ENCODE data around the gene MYB.

MYB gene

GRCh38 chr6:135212020-135212806, 31.1 kb downstream of the MYB start (continued):
- TF ChIP-seq ZSCAN18 (tag by site-specific recombination; IDR thresholded peaks at IDR 0.05): no peak
- TF ChIP-seq ZNF560 (tag by site-specific recombination; IDR thresholded peaks at IDR 0.05; ENCODE audit: borderline replicate concordance): no peak
- 0 out of 2 replicates have a peak, but pooled peaks have one; percentile 23 for TF ChIP-seq WT1 (tag by site-specific recombination; IDR thresholded peaks at IDR 0.05)
- peak; percentile 25; the same call in 1 of the 2 replicates for TF ChIP-seq SCRT2 (tag by site-specific recombination; IDR thresholded peaks at IDR 0.05)
- TF ChIP-seq OSR2 (tag by site-specific recombination; IDR thresholded peaks at IDR 0.05): 0 out of 2 replicates have a peak, but pooled peaks have one; percentile 30

DNA sequence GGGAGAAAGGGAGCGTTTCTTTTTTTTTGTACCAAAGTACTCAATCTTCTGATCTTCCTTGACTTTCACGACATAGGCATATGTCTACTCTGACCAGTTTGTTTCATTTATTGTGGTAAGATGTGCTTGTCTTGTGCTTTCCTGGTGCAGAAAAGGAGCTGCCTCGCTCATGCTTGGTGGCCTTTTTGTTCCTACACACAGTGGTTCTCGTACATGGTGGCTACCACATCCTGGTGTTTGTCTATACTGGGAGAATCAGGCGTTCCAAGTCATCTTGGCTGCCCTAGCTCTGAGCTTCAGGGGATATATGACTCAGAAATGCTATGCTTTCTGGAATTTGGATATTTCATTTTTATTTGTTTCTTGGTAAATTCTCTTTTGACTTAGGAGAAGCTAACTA, 31.8 kb downstream of the MYB start:
- no peak overlapping the region for H3K4me3 ChIP-seq (ENCODE audit: low read depth, low read length)
- peaks cover 11% of the 10 kb centered on the region; the same call in 1 of the 2 replicates for H3K4me1 ChIP-seq (ENCODE audit: control insufficient read depth, insufficient read depth, low read length)
- no peaks in the 10 kb centered on the region; a peak in 1 of 3 replicates for H3K36me3 ChIP-seq (ENCODE audit: control insufficient read depth in 2 of 2, insufficient read depth in 1 of 2, low read length in 2 of 2)
- H3K27ac ChIP-seq (ENCODE audit: extremely low read depth, low read depth, low read length): no peak overlapping the region
- CTCF ChIA-PET: interaction anchor here (0.5 to 1.2 kb wide), 2 partner anchors 16 to 54 kb away, joined by 3 read pairs; no protein-coding TSS in a partner anchor
- TF ChIP-seq ZNF248 (tag by site-specific recombination; IDR thresholded peaks at IDR 0.05) (no peak), ZNF514 (tag by site-specific recombination; IDR thresholded peaks at IDR 0.05) (no peak), ZNF266 (tag by site-specific recombination; IDR thresholded peaks at IDR 0.05; ENCODE audit: low read depth) (no peak)
- POLR2A ChIA-PET: no interaction called here
- no peaks in the 10 kb centered on the region for H3K9me3 ChIP-seq (ENCODE audit: control insufficient read depth, insufficient read depth, low read depth, low read length)

DNA sequence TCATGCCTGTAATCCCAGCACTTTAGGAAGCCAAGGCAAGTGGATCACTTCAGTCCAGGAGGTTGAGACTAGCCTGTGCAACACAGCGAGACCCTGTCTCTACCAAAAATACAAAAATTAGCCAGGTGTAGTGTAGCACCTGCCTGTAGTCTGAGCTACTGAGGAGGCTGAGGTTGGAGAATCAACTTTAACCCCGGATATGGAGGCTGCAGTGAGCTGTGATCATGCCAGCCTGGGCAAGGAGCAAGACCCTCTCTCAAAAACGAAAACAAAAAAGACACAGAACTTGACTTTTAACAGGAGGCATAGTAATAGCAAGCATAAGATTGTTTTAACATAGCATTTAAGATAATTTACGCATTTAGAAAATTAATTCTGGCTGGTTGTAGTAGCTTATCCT, 32.5 kb downstream of the MYB start:
- Histone ChIP-seq H3K4me3 (ENCODE audit: low read depth, low read length) (no peak overlapping the region), H3K9me3 (ENCODE audit: control insufficient read depth, insufficient read depth, low read depth, low read length) (no peaks in the 10 kb centered on the region), H3K4me1 (ENCODE audit: control insufficient read depth, insufficient read depth, low read length) (peaks cover 11% of the 10 kb centered on the region; the same call in 1 of the 2 replicates), H3K36me3 (ENCODE audit: control insufficient read depth in 2 of 2, insufficient read depth in 1 of 2, low read length in 2 of 2) (no peaks in the 10 kb centered on the region), H3K27ac (ENCODE audit: extremely low read depth, low read depth, low read length) (no peak overlapping the region)
- ChIA-PET POLR2A (no interaction called here), CTCF (interaction anchor here (0.5 to 1.2 kb wide), 3 partner anchors 15 to 53 kb away, joined by 3 read pairs; no protein-coding TSS in a partner anchor)
- TF ChIP-seq ZNF544 (tag by site-specific recombination; IDR thresholded peaks at IDR 0.05): no peak
- TF ChIP-seq ZNF274 (IDR thresholded peaks at IDR 0.05; ENCODE audit: low read length): no peak
- no peak for TF ChIP-seq ZNF274 (tag by site-specific recombination; IDR thresholded peaks at IDR 0.05; ENCODE audit: borderline replicate concordance)
- TF ChIP-seq ZNF248 (tag by site-specific recombination; IDR thresholded peaks at IDR 0.05): no peak
- TF ChIP-seq ZNF626 (tag by site-specific recombination; IDR thresholded peaks at IDR 0.05): no peak
- TF ChIP-seq ZSCAN4 (tag by site-specific recombination; IDR thresholded peaks at IDR 0.05): no peak
- no peak for TF ChIP-seq REPIN1 (tag by site-specific recombination; IDR thresholded peaks at IDR 0.05; ENCODE audit: low read depth)
- no peak for TF ChIP-seq ZNF530 (tag by site-specific recombination; IDR thresholded peaks at IDR 0.05; ENCODE audit: low read depth)
- TF ChIP-seq, protein P1, sequence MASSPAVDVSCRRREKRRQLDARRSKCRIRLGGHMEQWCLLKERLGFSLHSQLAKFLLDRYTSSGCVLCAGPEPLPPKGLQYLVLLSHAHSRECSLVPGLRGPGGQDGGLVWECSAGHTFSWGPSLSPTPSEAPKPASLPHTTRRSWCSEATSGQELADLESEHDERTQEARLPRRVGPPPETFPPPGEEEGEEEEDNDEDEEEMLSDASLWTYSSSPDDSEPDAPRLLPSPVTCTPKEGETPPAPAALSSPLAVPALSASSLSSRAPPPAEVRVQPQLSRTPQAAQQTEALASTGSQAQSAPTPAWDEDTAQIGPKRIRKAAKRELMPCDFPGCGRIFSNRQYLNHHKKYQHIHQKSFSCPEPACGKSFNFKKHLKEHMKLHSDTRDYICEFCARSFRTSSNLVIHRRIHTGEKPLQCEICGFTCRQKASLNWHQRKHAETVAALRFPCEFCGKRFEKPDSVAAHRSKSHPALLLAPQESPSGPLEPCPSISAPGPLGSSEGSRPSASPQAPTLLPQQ (tag by site-specific recombination; IDR thresholded peaks at IDR 0.05): no peak
- TF ChIP-seq, protein P2, sequence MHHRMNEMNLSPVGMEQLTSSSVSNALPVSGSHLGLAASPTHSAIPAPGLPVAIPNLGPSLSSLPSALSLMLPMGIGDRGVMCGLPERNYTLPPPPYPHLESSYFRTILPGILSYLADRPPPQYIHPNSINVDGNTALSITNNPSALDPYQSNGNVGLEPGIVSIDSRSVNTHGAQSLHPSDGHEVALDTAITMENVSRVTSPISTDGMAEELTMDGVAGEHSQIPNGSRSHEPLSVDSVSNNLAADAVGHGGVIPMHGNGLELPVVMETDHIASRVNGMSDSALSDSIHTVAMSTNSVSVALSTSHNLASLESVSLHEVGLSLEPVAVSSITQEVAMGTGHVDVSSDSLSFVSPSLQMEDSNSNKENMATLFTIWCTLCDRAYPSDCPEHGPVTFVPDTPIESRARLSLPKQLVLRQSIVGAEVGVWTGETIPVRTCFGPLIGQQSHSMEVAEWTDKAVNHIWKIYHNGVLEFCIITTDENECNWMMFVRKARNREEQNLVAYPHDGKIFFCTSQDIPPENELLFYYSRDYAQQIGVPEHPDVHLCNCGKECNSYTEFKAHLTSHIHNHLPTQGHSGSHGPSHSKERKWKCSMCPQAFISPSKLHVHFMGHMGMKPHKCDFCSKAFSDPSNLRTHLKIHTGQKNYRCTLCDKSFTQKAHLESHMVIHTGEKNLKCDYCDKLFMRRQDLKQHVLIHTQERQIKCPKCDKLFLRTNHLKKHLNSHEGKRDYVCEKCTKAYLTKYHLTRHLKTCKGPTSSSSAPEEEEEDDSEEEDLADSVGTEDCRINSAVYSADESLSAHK (tag by site-specific recombination; IDR thresholded peaks at IDR 0.05): no peak
- TF ChIP-seq ZFHX2 (tag by site-specific recombination; conservative IDR thresholded peaks at IDR 0.05): no peak
- no peak for TF ChIP-seq ZNF449 (tag by site-specific recombination; IDR thresholded peaks at IDR 0.05)
- no peak for TF ChIP-seq ZNF677 (tag by site-specific recombination; IDR thresholded peaks at IDR 0.05)
- TF ChIP-seq GLI4 (tag by site-specific recombination; IDR thresholded peaks at IDR 0.05): no peak
- TF ChIP-seq OSR2 (tag by site-specific recombination; IDR thresholded peaks at IDR 0.05): no peak
- TF ChIP-seq ZNF23 (tag by site-specific recombination; IDR thresholded peaks at IDR 0.05; ENCODE audit: borderline replicate concordance): no peak
- TF ChIP-seq ZNF391 (tag by site-specific recombination; IDR thresholded peaks at IDR 0.05; ENCODE audit: borderline replicate concordance, low read depth): no peak
- TF ChIP-seq ZNF24 (tag by site-specific recombination; IDR thresholded peaks at IDR 0.05): no peak
- TF ChIP-seq ZNF341 (tag by site-specific recombination; IDR thresholded peaks at IDR 0.05; ENCODE audit: low read depth): no peak

Data from HEK293 (cell line).